ENCODE results near the gene SRBD1.

Gene SRBD1

GRCh38 chr2:45380131-45380836, 230.8 kb downstream of the SRBD1 start:
- no peaks in the 10 kb centered on the region for H3K36me3 ChIP-seq (ENCODE audit: insufficient read depth, low read length)
- H3K27ac ChIP-seq (ENCODE audit: low read depth, low read length) = no peak overlapping the region
- no peaks in the 10 kb centered on the region for H3K27me3 ChIP-seq (ENCODE audit: control insufficient read depth in 1 of 2, insufficient read depth in 2 of 2, low read length in 2 of 2)
- H3K9me3 ChIP-seq (ENCODE audit: low read length) = no peaks in the 10 kb centered on the region
- no peaks in the 10 kb centered on the region for H3K4me1 ChIP-seq (ENCODE audit: insufficient read depth, low read length)
- H3K9ac ChIP-seq (ENCODE audit: low read length) = no peak overlapping the region
- H3K4me3 ChIP-seq (ENCODE audit: low read depth in 1 of 2, low read length in 2 of 2) = no peak overlapping the region

GRCh38 chr2:45379399-45380087, 231.5 kb downstream of the SRBD1 start:
- no peak overlapping the region for H3K4me3 ChIP-seq (ENCODE audit: low read depth in 1 of 2, low read length in 2 of 2)
- H3K27ac ChIP-seq (ENCODE audit: low read depth, low read length) = no peak overlapping the region
- H3K27me3 ChIP-seq (ENCODE audit: control insufficient read depth in 1 of 2, insufficient read depth in 2 of 2, low read length in 2 of 2) = no peaks in the 10 kb centered on the region
- H3K9me3 ChIP-seq (ENCODE audit: low read length) = no peaks in the 10 kb centered on the region
- H3K36me3 ChIP-seq (ENCODE audit: insufficient read depth, low read length) = no peaks in the 10 kb centered on the region
- no peaks in the 10 kb centered on the region for H3K4me1 ChIP-seq (ENCODE audit: insufficient read depth, low read length)
- H3K9ac ChIP-seq (ENCODE audit: low read length) = no peak overlapping the region

GRCh38 chr2:45373534-45373933, 237.5 kb downstream of the SRBD1 start:
- no peaks in the 10 kb centered on the region for H3K4me1 ChIP-seq (ENCODE audit: insufficient read depth, low read length)
- H3K36me3 ChIP-seq (ENCODE audit: insufficient read depth, low read length) = no peaks in the 10 kb centered on the region
- H3K27me3 ChIP-seq (ENCODE audit: control insufficient read depth in 1 of 2, insufficient read depth in 2 of 2, low read length in 2 of 2) = no peaks in the 10 kb centered on the region
- H3K27ac ChIP-seq (ENCODE audit: low read depth, low read length) = no peak overlapping the region
- no peaks in the 10 kb centered on the region for H3K9me3 ChIP-seq (ENCODE audit: low read length)
- no peak overlapping the region for H3K9ac ChIP-seq (ENCODE audit: low read length)
- no peak overlapping the region for H3K4me3 ChIP-seq (ENCODE audit: low read depth in 1 of 2, low read length in 2 of 2)

GRCh38 chr2:45370369-45370768, 240.7 kb downstream of the SRBD1 start:
- no peaks in the 10 kb centered on the region for H3K9me3 ChIP-seq (ENCODE audit: low read length)
- H3K9ac ChIP-seq (ENCODE audit: low read length) = no peak overlapping the region
- no peak overlapping the region for H3K4me3 ChIP-seq (ENCODE audit: low read depth in 1 of 2, low read length in 2 of 2)
- no peaks in the 10 kb centered on the region for H3K4me1 ChIP-seq (ENCODE audit: insufficient read depth, low read length)
- no peak overlapping the region for H3K27ac ChIP-seq (ENCODE audit: low read depth, low read length)
- no peaks in the 10 kb centered on the region for H3K36me3 ChIP-seq (ENCODE audit: insufficient read depth, low read length)
- no peaks in the 10 kb centered on the region for H3K27me3 ChIP-seq (ENCODE audit: control insufficient read depth in 1 of 2, insufficient read depth in 2 of 2, low read length in 2 of 2)

- H3K27ac ChIP-seq (ENCODE audit: low read depth, low read length) = no peak overlapping the region
- no peaks in the 10 kb centered on the region for H3K9me3 ChIP-seq (ENCODE audit: low read length)
Observed at GRCh38 chr2:45368792-45369191, 242.3 kb downstream of the SRBD1 start.

GRCh38 chr2:45361666-45362065, 249.4 kb downstream of the SRBD1 start:
- H3K27ac ChIP-seq (ENCODE audit: low read depth, low read length) = no peak overlapping the region
- no peaks in the 10 kb centered on the region for H3K27me3 ChIP-seq (ENCODE audit: control insufficient read depth in 1 of 2, insufficient read depth in 2 of 2, low read length in 2 of 2)
- H3K36me3 ChIP-seq (ENCODE audit: insufficient read depth, low read length) = no peaks in the 10 kb centered on the region
- no peaks in the 10 kb centered on the region for H3K4me1 ChIP-seq (ENCODE audit: insufficient read depth, low read length)
- no peak overlapping the region for H3K9ac ChIP-seq (ENCODE audit: low read length)
- H3K9me3 ChIP-seq (ENCODE audit: low read length) = no peaks in the 10 kb centered on the region
- no peak overlapping the region for H3K4me3 ChIP-seq (ENCODE audit: low read depth in 1 of 2, low read length in 2 of 2)

More at GRCh38 chr2:45368792-45369191, 242.3 kb downstream of the SRBD1 start:
- Histone ChIP-seq H3K4me1 (ENCODE audit: insufficient read depth, low read length) (no peaks in the 10 kb centered on the region), H3K4me3 (ENCODE audit: low read depth in 1 of 2, low read length in 2 of 2) (no peak overlapping the region), H3K9ac (ENCODE audit: low read length) (no peak overlapping the region), H3K27me3 (ENCODE audit: control insufficient read depth in 1 of 2, insufficient read depth in 2 of 2, low read length in 2 of 2) (no peaks in the 10 kb centered on the region), H3K36me3 (ENCODE audit: insufficient read depth, low read length) (no peaks in the 10 kb centered on the region)

GRCh38 chr2:45354776-45355175, 256.3 kb downstream of the SRBD1 start:
- Histone ChIP-seq H3K4me1 (ENCODE audit: insufficient read depth, low read length) (no peaks in the 10 kb centered on the region), H3K9me3 (ENCODE audit: low read length) (no peaks in the 10 kb centered on the region), H3K27ac (ENCODE audit: low read depth, low read length) (no peak overlapping the region), H3K9ac (ENCODE audit: low read length) (no peak overlapping the region), H3K36me3 (ENCODE audit: insufficient read depth, low read length) (no peaks in the 10 kb centered on the region), H3K4me3 (ENCODE audit: low read depth in 1 of 2, low read length in 2 of 2) (no peak overlapping the region), H3K27me3 (ENCODE audit: control insufficient read depth in 1 of 2, insufficient read depth in 2 of 2, low read length in 2 of 2) (no peaks in the 10 kb centered on the region)

GRCh38 chr2:45353879-45354278, 257.2 kb downstream of the SRBD1 start:
- H3K4me3 ChIP-seq (ENCODE audit: low read depth in 1 of 2, low read length in 2 of 2) = no peak overlapping the region
- no peaks in the 10 kb centered on the region for H3K27me3 ChIP-seq (ENCODE audit: control insufficient read depth in 1 of 2, insufficient read depth in 2 of 2, low read length in 2 of 2)
- no peaks in the 10 kb centered on the region for H3K4me1 ChIP-seq (ENCODE audit: insufficient read depth, low read length)
- no peak overlapping the region for H3K27ac ChIP-seq (ENCODE audit: low read depth, low read length)
- H3K36me3 ChIP-seq (ENCODE audit: insufficient read depth, low read length) = no peaks in the 10 kb centered on the region
- H3K9ac ChIP-seq (ENCODE audit: low read length) = no peak overlapping the region
- no peaks in the 10 kb centered on the region for H3K9me3 ChIP-seq (ENCODE audit: low read length)

- H3K9me3 ChIP-seq (ENCODE audit: low read length) = no peaks in the 10 kb centered on the region
- no peak overlapping the region for H3K4me3 ChIP-seq (ENCODE audit: low read depth in 1 of 2, low read length in 2 of 2)
Observed at GRCh38 chr2:45352506-45352905, 258.6 kb downstream of the SRBD1 start.

GRCh38 chr2:45345331-45346234, 265.5 kb downstream of the SRBD1 start:
- Histone ChIP-seq H3K27ac (ENCODE audit: low read depth, low read length) (no peak overlapping the region), H3K9me3 (ENCODE audit: low read length) (no peaks in the 10 kb centered on the region), H3K36me3 (ENCODE audit: insufficient read depth, low read length) (no peaks in the 10 kb centered on the region), H3K4me1 (ENCODE audit: insufficient read depth, low read length) (no peaks in the 10 kb centered on the region), H3K9ac (ENCODE audit: low read length) (no peak overlapping the region), H3K27me3 (ENCODE audit: control insufficient read depth in 1 of 2, insufficient read depth in 2 of 2, low read length in 2 of 2) (no peaks in the 10 kb centered on the region), H3K4me3 (ENCODE audit: low read depth in 1 of 2, low read length in 2 of 2) (no peak overlapping the region)

More at GRCh38 chr2:45352506-45352905, 258.6 kb downstream of the SRBD1 start:
- Histone ChIP-seq H3K36me3 (ENCODE audit: insufficient read depth, low read length) (no peaks in the 10 kb centered on the region), H3K27me3 (ENCODE audit: control insufficient read depth in 1 of 2, insufficient read depth in 2 of 2, low read length in 2 of 2) (no peaks in the 10 kb centered on the region), H3K9ac (ENCODE audit: low read length) (no peak overlapping the region), H3K27ac (ENCODE audit: low read depth, low read length) (no peak overlapping the region), H3K4me1 (ENCODE audit: insufficient read depth, low read length) (no peaks in the 10 kb centered on the region)

- H3K9ac ChIP-seq (ENCODE audit: low read length) = no peak overlapping the region
- H3K4me3 ChIP-seq (ENCODE audit: low read depth in 1 of 2, low read length in 2 of 2) = no peak overlapping the region
- no peaks in the 10 kb centered on the region for H3K9me3 ChIP-seq (ENCODE audit: low read length)
- H3K27me3 ChIP-seq (ENCODE audit: control insufficient read depth in 1 of 2, insufficient read depth in 2 of 2, low read length in 2 of 2) = no peaks in the 10 kb centered on the region
- no peaks in the 10 kb centered on the region for H3K4me1 ChIP-seq (ENCODE audit: insufficient read depth, low read length)
- H3K27ac ChIP-seq (ENCODE audit: low read depth, low read length) = no peak overlapping the region
- no peaks in the 10 kb centered on the region for H3K36me3 ChIP-seq (ENCODE audit: insufficient read depth, low read length)
Observed at GRCh38 chr2:45344502-45344901, 266.6 kb downstream of the SRBD1 start.
